ENCODE data around the gene FAHD2A.
"Not testable (repeated sequence)": the region's sequence is repeated elsewhere in the genome, so short reads cannot be mapped to it uniquely, and the experiment has no call there.

FAHD2A gene

GRCh38 chr2:95390881-95391321 is 11.6 kb upstream of the FAHD2A start:
- no peak for DNase-seq (ENCODE audit: low read depth)

- no peak for DNase-seq (ENCODE audit: low read depth)
These were observed 10.7 kb upstream of the FAHD2A start for GRCh38 chr2:95391641-95392310.

- no peak for DNase-seq (ENCODE audit: low read depth)
These were observed 10.2 kb upstream of the FAHD2A start for GRCh38 chr2:95392320-95392719.

DNA sequence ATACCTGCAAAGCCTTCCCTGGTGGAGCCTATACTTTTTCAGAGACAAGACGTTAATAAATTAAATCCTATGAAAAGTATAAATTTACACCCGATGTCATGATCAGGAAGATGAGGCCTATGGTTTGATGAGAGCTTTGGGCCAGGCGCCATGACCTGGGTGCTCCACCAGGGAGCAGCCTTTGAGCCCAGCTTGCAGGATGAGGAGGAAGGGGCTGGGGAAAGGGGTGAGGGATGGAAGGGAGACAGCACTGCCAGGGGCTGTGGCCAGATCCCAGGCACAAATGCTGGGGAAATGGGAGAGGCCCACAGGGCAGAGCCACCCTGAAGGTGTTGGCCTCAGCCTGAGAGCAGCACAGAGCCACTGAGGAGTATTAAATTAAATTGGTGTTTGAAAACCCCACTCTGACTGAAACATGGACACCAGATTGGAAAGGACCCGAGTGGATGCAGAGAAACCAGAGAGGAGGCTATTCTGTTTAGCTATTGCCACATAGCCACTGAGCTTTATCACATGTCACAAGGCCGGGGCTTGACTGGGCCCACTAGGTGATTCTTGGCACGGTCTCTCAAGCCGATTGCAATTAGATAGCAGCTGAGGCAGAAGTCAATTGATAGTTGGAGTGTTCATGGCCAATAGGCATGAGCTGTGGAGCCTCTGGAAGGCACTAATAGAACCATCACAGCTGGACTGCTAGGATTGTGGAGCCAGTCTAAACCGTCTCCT is 9.6 kb upstream of the FAHD2A start:
- peak; percentile 4 for DNase-seq (ENCODE audit: low read depth)

DNA sequence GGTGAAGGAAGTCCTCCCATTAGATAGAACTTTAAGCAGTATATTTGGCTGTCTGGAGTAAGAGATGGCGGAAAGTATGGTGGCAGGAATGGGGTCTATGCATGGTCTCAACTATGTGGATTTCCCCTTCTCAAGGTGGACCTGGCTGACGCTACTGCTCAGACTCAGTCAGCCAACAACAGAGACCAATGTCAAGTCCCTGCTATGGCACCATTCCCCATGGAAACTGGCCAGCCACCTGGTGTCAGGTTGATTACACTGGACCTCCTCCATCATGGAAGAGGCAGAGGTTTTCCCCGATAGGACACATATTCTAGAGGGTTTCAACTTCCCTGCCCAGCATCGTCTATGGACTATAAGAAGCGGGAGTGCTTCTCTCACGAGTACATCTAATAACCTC is 8.6 kb upstream of the FAHD2A start:
- DNase-seq (ENCODE audit: low read depth): no peak

GRCh38 chr2:95399061-95399460 is 3.4 kb upstream of the FAHD2A start:
- DNase-seq (ENCODE audit: low read depth): no peak

GRCh38 chr2:95401480-95401879 is 1.0 kb upstream of the FAHD2A start:
- no peak for DNase-seq (ENCODE audit: low read depth)

- not testable (repeated sequence) for DNase-seq (ENCODE audit: low read depth)
These were observed 521 bp upstream of the FAHD2A start for GRCh38 chr2:95402004-95402369.

- DNase-seq (ENCODE audit: low read depth): peak; percentile 52
These were observed 755 bp downstream of the FAHD2A start for GRCh38 chr2:95403204-95403721.

GRCh38 chr2:95403824-95404223 is 1.3 kb downstream of the FAHD2A start:
- not testable (repeated sequence) for DNase-seq (ENCODE audit: low read depth)

- peak; percentile 4 for DNase-seq (ENCODE audit: low read depth)
These were observed 2.2 kb downstream of the FAHD2A start for GRCh38 chr2:95404676-95405075.

DNA sequence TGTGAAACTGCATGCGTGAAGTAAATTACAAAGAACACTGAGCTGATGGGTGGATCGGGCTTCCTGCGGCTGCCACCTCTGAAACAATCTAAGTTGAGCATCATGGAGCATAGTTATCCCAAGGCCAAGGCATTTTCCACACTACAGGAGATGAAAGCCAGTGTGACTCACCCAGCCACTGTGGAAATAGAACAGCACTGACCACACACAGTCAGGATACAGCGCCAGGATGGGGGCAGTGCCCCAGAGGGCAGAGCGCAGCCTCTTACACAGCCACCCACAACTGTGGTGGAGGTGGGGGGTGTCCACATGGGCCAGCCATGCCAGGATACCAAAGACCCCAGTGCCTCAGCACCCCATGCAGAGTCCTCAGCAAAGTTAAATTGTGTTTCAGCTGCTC is 8.7 kb downstream of the FAHD2A start:
- DNase-seq (ENCODE audit: low read depth): peak; percentile 63

DNA sequence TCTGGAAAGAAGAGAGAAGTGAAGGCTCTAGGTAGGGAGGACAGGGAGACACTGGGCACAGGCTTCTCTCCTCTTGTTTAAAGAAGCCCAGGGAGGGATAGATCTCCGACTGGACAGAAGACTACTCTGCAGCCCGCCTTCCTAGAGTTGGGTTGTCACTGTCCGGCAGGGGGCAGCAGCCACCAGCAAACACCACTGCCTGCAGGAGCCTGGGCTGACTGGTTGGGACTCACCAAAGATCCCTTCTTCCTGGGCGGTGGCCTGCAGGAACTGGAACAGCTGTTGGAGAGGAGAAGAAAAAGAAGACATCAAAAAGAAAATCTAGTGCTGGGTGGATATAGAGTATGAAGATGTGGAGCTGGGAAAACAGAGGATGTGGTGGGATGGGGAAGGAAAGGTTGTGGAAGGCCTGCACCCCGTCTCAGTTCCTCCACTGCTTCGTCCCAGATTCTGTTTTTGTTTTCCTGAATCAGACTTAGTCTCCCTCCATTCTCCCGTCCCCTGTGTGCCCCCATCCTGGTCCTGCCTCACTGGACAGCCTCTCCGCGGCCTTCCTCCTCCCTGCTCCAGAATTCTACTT is 11.6 kb downstream of the FAHD2A start:
- DNase-seq (ENCODE audit: low read depth): peak; percentile 80

GRCh38 chr2:95415138-95415537 is 12.6 kb downstream of the FAHD2A start:
- DNase-seq (ENCODE audit: low read depth): not testable (repeated sequence)

GRCh38 chr2:95415561-95415960 is 13.1 kb downstream of the FAHD2A start:
- not testable (repeated sequence) for DNase-seq (ENCODE audit: low read depth)

- DNase-seq (ENCODE audit: low read depth): not testable (repeated sequence)
These were observed 24.8 kb downstream of the FAHD2A start for GRCh38 chr2:95427196-95427867.

- not testable (repeated sequence) for DNase-seq (ENCODE audit: low read depth)
These were observed 27.4 kb downstream of the FAHD2A start for GRCh38 chr2:95429748-95430467.

DNA sequence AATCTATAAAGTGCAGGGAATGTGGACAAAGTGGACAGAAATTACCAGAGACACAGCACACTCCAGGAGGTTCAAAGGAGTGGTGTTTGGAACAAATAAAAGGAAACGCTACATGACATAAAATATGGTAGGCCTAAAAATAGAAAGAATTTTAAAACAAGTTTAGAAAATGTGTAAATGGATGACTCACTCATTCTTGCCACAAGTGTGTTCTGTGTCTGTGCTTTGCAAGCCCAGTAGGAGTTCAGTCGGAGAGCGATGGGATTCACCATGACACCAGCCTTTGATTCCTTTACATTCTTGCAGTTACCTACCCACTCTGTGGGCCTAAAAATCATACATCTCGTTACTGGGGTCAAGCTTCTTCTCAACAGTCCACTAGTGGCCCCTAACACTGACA is 30.9 kb downstream of the FAHD2A start:
- not testable (repeated sequence) for DNase-seq (ENCODE audit: low read depth)

GRCh38 chr2:95433973-95434372 is 31.5 kb downstream of the FAHD2A start:
- not testable (repeated sequence) for DNase-seq (ENCODE audit: low read depth)

DNA sequence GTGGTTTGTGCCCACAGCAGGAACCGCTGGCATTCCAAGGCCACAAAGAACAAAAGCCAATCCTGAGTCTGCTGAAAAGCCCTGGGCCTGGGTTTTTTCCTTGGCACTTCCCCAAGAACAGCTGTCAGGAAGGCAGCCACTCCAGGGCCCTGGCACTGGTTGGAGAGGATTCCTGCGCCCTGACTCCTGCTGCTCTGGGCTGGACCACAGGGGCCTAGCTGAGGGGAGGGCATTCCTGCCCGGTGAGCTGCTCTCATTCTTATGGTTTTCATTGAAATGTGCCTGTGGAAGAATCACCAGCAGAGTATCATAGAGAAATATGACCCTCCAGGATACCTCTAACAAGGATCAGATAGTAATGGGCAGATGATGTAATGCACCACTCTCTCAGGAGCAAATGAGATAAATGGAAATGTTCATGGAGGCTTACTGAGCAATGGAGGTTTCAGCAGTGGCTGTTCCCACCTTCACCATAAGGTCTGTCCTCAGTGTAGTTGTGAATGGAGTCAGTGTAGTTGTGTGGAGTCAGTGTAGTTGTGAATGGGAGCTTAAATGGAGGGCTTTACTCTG is 32.1 kb downstream of the FAHD2A start:
- DNase-seq (ENCODE audit: low read depth): peak; percentile 78

DNA sequence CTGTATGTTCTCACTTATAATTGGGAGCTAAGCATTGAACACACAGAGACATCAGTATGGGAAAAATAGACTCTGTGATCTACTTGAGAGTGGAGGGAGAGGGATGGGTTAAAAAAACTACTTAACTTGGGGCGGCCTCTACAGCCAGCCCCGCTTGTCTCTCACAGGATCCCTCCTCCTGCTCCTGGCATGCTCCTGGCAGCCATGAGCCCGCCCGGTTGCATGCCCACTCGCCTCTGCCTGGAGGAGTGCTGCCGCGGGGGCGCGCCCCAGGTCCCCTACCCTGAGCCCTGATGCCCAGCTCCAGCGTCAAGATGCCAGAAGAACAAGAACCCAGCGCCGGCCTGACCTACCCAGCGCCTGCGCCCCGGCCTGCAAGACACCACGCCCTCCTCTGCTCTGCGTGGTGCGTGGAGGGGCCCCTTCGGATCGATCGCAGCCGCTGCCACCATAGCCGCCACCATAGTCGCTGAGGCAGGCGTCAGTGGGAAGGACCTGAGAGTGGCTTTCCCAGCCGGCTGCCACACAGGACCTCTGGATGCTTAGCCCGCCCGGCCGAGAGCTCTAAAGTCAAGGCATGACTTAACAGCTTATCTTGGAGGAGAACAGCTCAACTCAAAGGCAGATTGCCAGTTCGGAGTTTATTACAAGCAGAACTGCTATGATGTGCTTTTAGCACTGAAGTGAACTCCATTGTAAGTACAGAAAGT is 32.8 kb downstream of the FAHD2A start:
- not testable (repeated sequence) for DNase-seq (ENCODE audit: low read depth)

Measured in ELR (cell line).